Measurements from ENCODE around the gene ACMSD. TPM values are rescaled to one million over a fixed set of nuclear protein-coding genes. Genes with fewer than 3 reads are reported as not detected.

The ACMSD gene
- total RNA-seq, 1 experiment from 2014 or later = not detected

DNA sequence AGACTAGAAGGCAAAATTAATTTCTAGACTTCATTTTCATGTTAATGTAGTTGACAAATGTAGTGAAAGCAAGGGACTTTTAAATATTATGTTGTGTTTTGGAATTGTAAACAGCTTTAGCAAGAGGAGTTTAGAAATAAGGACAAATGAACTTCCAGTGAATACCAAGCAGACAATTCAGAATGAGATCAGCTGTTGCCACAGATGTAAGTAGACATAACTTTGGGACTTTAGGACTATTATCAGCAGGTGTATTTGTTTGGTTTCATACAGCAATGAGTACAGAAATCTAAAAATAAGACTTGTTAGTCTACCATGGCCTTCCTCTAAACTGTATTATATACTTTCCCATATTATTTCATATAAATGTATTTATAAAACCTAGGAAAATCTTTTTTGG lies 46.0 kb downstream of the ACMSD start:
- H3K4me1 Mint-ChIP-seq (ENCODE audit: low read depth, unreplicated experiment) = no peaks in the 10 kb centered on the region
- CTCF ChIA-PET = no interaction called here

DNA sequence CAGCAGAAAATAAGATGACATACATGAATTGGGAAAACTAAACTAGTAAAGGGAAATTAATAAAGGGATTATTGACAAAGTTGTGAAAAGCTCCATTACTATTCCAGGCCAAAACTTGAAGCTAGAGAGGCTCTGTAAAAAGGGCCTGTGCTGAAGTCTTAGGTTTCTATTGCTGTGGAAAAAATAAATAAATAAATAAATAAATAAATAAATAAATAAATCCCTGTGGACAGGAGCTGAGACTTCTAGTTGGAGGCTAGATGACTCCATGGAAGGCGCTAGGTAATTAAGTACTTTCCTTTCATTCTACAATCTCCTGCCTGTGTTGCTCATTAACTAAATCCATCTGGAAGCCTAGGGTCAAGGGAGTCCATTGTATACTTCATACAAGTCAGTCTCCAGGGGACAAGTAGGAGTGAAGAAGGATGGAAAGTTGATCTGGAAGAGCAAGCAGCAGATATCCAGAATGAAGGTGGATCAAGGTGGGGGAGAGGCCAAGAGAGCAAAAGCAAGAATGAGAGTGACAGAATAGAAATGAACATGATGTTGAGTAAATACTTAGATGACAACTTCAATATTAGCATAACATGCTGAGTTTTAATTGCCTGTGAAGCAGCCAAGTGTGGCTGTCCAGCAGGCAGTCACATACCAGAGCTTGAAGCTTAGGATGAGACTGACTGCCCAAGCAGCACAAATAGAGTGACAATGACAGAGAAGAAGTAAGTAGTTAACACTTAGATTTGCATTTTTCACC lies 54.0 kb downstream of the ACMSD start:
- TF ChIP-seq, protein P1, sequence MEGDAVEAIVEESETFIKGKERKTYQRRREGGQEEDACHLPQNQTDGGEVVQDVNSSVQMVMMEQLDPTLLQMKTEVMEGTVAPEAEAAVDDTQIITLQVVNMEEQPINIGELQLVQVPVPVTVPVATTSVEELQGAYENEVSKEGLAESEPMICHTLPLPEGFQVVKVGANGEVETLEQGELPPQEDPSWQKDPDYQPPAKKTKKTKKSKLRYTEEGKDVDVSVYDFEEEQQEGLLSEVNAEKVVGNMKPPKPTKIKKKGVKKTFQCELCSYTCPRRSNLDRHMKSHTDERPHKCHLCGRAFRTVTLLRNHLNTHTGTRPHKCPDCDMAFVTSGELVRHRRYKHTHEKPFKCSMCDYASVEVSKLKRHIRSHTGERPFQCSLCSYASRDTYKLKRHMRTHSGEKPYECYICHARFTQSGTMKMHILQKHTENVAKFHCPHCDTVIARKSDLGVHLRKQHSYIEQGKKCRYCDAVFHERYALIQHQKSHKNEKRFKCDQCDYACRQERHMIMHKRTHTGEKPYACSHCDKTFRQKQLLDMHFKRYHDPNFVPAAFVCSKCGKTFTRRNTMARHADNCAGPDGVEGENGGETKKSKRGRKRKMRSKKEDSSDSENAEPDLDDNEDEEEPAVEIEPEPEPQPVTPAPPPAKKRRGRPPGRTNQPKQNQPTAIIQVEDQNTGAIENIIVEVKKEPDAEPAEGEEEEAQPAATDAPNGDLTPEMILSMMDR (IDR thresholded peaks at IDR 0.05; ENCODE audit: insufficient read depth in 1 of 2, low read depth in 1 of 2, low read length in 1 of 2, severe bottlenecking in 1 of 2, unreplicated experiment in 1 of 2) = no peak
- Mint-ChIP-seq H3K9me3 (ENCODE audit: unreplicated experiment) (no peaks in the 10 kb centered on the region), H3K4me1 (ENCODE audit: low read depth, unreplicated experiment) (no peaks in the 10 kb centered on the region), H3K27me3 (ENCODE audit: insufficient read depth, unreplicated experiment) (no peaks in the 10 kb centered on the region), H3K4me3 (ENCODE audit: unreplicated experiment) (no peak overlapping the region), H3K27ac (ENCODE audit: unreplicated experiment) (no peak overlapping the region), H3K36me3 (ENCODE audit: insufficient read depth, unreplicated experiment) (no peaks in the 10 kb centered on the region)
- H3K36me3 ChIP-seq (ENCODE audit: control insufficient read depth, insufficient read depth, low read length) = no peaks in the 10 kb centered on the region
- intact Hi-C loops (cut with micrococcal nuclease; ENCODE audit: unreplicated experiment) = no loop called here
- ChIA-PET POLR2A (no interaction called here), CTCF (no interaction called here)
- no peaks in the 10 kb centered on the region for H3K9me3 ChIP-seq
- no peaks in the 10 kb centered on the region for H3K4me1 ChIP-seq
- no TSS peak for BruUV-seq (replicated peaks)
- H3K27me3 ChIP-seq (replicated peaks; ENCODE audit: control insufficient read depth, insufficient read depth, low read length) = no peaks in the 10 kb centered on the region
- DNase-seq = no peak
- no peak overlapping the region for H3K4me3 ChIP-seq (ENCODE audit: low read depth, low read length)

More for the DNA sequence above, 46.0 kb downstream of the ACMSD start:
- H3K4me1 ChIP-seq = peaks cover 6% of the 10 kb centered on the region; the same call in 1 of the 2 replicates
- no peaks in the 10 kb centered on the region for H3K27me3 ChIP-seq (replicated peaks; ENCODE audit: control insufficient read depth, insufficient read depth, low read length)
- no peaks in the 10 kb centered on the region for H3K36me3 ChIP-seq (ENCODE audit: control insufficient read depth, insufficient read depth, low read length)
- TF ChIP-seq, protein P1 (IDR thresholded peaks at IDR 0.05; ENCODE audit: insufficient read depth in 1 of 2, low read depth in 1 of 2, low read length in 1 of 2, severe bottlenecking in 1 of 2, unreplicated experiment in 1 of 2) = no peak
- H3K4me3 ChIP-seq (ENCODE audit: low read depth, low read length) = no peak overlapping the region
- Mint-ChIP-seq H3K27me3 (ENCODE audit: insufficient read depth, unreplicated experiment) (no peaks in the 10 kb centered on the region), H3K27ac (ENCODE audit: unreplicated experiment) (no peak overlapping the region), H3K36me3 (ENCODE audit: insufficient read depth, unreplicated experiment) (no peaks in the 10 kb centered on the region), H3K4me3 (ENCODE audit: unreplicated experiment) (no peak overlapping the region), H3K9me3 (ENCODE audit: unreplicated experiment) (peaks cover 6% of the 10 kb centered on the region)
- intact Hi-C loops (cut with micrococcal nuclease; ENCODE audit: unreplicated experiment) = no loop called here
- no TSS peak for BruUV-seq (replicated peaks)
- DNase-seq = no peak
- 0 out of 2 replicates have a peak, but pooled peaks cover 5% of the 10 kb centered on the region for H3K9me3 ChIP-seq
- POLR2A ChIA-PET = no interaction called here

DNA sequence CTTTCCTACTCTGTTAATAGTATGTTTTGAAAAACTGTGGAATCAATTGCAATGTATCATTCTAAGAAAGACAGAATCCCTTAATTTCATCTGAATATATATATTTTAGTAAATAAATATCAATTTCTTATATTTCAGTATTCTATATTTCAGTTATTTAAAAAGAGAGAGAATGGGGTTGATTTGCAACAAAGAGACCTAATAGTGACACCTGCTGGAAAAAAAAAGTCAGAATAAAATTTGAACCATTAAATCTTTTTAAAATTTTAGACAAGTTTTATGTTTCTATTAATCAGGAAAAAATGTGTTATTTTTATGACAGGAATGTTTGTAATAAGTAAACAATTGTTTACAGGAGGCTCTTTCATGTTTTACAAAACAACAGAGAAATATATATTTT lies 59.5 kb downstream of the ACMSD start:
- DNase-seq = no peak
- Mint-ChIP-seq H3K9me3 (ENCODE audit: unreplicated experiment) (peaks cover under 1% of the 10 kb centered on the region), H3K27me3 (ENCODE audit: insufficient read depth, unreplicated experiment) (no peaks in the 10 kb centered on the region), H3K4me3 (ENCODE audit: unreplicated experiment) (no peak overlapping the region), H3K36me3 (ENCODE audit: insufficient read depth, unreplicated experiment) (no peaks in the 10 kb centered on the region), H3K27ac (ENCODE audit: unreplicated experiment) (no peak overlapping the region), H3K4me1 (ENCODE audit: low read depth, unreplicated experiment) (peaks cover under 1% of the 10 kb centered on the region)
- TF ChIP-seq, protein P1 (IDR thresholded peaks at IDR 0.05; ENCODE audit: insufficient read depth in 1 of 2, low read depth in 1 of 2, low read length in 1 of 2, severe bottlenecking in 1 of 2, unreplicated experiment in 1 of 2) = peak; percentile 31 to 45
- CTCF ChIA-PET = interaction anchor here (0.7 kb wide), 1 partner anchor 272 kb away, joined by 3 read pairs; no protein-coding TSS in a partner anchor
- no peak overlapping the region for H3K4me3 ChIP-seq (ENCODE audit: low read depth, low read length)
- H3K9me3 ChIP-seq = no peaks in the 10 kb centered on the region
- H3K36me3 ChIP-seq (ENCODE audit: control insufficient read depth, insufficient read depth, low read length) = no peaks in the 10 kb centered on the region
- BruUV-seq (replicated peaks) = no TSS peak
- POLR2A ChIA-PET = no interaction called here
- intact Hi-C loops (cut with micrococcal nuclease; ENCODE audit: unreplicated experiment) = loop anchor here (1.0 kb wide), 3 partner anchors 322 to 438 kb away; no protein-coding TSS in a partner anchor
- H3K4me1 ChIP-seq = no peaks in the 10 kb centered on the region
- no peaks in the 10 kb centered on the region for H3K27me3 ChIP-seq (replicated peaks; ENCODE audit: control insufficient read depth, insufficient read depth, low read length)

All from Caco-2 (cell line).